Keratinocyte (primary cell): Measurements from ENCODE around the gene SZT2. TPM values are rescaled to one million over a fixed set of nuclear protein-coding genes. Genes with fewer than 3 reads are reported as not detected.

Source experiments
- DNase-seq: peaks from one replicate; pipeline ENCODE4 v3.0.0-alpha.2; 2011; ENCODE audit warnings: low read depth, missing footprints, low spot score
- FAIRE-seq: peaks from 2 replicates; lab custom pipeline; 2011; peaks lifted over from hg19 to GRCh38; lab: Jason Lieb, UNC
- H2AFZ ChIP-seq: 2 replicates; pipeline ENCODE4 v1.6.0; 2012; ENCODE audit warnings: low read length, control low read depth, inconsistent platforms; ENCODE audit not compliant: control insufficient read depth
- H3K27ac ChIP-seq: 2 replicates; pipeline ENCODE4 v1.5.1; 2011; ENCODE audit warnings: low read length; ENCODE audit not compliant: control insufficient read depth, insufficient read depth
- H3K27me3 ChIP-seq: 3 replicates; pipeline ENCODE4 v1.6.0; 2011; ENCODE audit warnings: low read length; ENCODE audit not compliant: control insufficient read depth, insufficient read depth; ENCODE audit errors: extremely low read depth
- H3K36me3 ChIP-seq, 2 experiments: 2 replicates in 1 of 2; 3 replicates in 1 of 2; pipeline ENCODE4 v1.5.1; 2011; ENCODE audit warnings: low read length in 2 of 2, mild to moderate bottlenecking in 1 of 2; ENCODE audit not compliant: control insufficient read depth in 2 of 2, insufficient read depth in 2 of 2; ENCODE audit errors: extremely low read depth in 1 of 2
- H3K4me1 ChIP-seq: 3 replicates; pipeline ENCODE4 v1.5.1; 2011; ENCODE audit warnings: low read length; ENCODE audit not compliant: control insufficient read depth, insufficient read depth; ENCODE audit errors: extremely low read depth
- H3K4me2 ChIP-seq: 3 replicates; pipeline ENCODE4 v1.6.0; 2011; ENCODE audit warnings: low read depth, low read length; ENCODE audit not compliant: control insufficient read depth, insufficient read depth; ENCODE audit errors: extremely low read depth
- H3K4me3 ChIP-seq, 3 experiments: fragments of 200-600 bp in 1 of 3; sonication (generic) in 1 of 3; 2 replicates in 2 of 3; 3 replicates in 1 of 3; pipeline ENCODE4 v1.5.1; 2011 to 2016; ENCODE audit warnings: low read length in 3 of 3, mild to moderate bottlenecking in 3 of 3, control low read depth in 2 of 3, inconsistent platforms in 1 of 3, low read depth in 1 of 3, mixed read lengths in 1 of 3, mixed run types in 1 of 3, moderate library complexity in 1 of 3; ENCODE audit not compliant: control insufficient read depth in 2 of 3, insufficient read depth in 2 of 3; ENCODE audit errors: extremely low read depth in 1 of 3
- H3K79me2 ChIP-seq: 2 replicates; pipeline ENCODE4 v1.6.0; 2012; ENCODE audit warnings: low read length; ENCODE audit not compliant: control insufficient read depth, insufficient read depth
- H3K9ac ChIP-seq: 3 replicates; pipeline ENCODE4 v1.6.0; 2011; ENCODE audit warnings: low read length; ENCODE audit not compliant: control insufficient read depth, insufficient read depth; ENCODE audit errors: extremely low read depth
- H3K9me1 ChIP-seq: 3 replicates; pipeline ENCODE4 v1.6.0; 2011; ENCODE audit warnings: low read length; ENCODE audit not compliant: control insufficient read depth, insufficient read depth; ENCODE audit errors: extremely low read depth
- H3K9me3 ChIP-seq: 2 replicates; pipeline ENCODE4 v1.5.1; 2012; ENCODE audit warnings: low read depth, low read length; ENCODE audit not compliant: control insufficient read depth
- H4K20me1 ChIP-seq: 3 replicates; pipeline ENCODE4 v1.6.0; 2011; ENCODE audit warnings: low read length; ENCODE audit not compliant: control insufficient read depth, insufficient read depth; ENCODE audit errors: extremely low read depth
- CTCF ChIP-seq, 3 experiments: IDR thresholded peaks in 1 of 3; conservative IDR thresholded peaks in 1 of 3; optimal IDR thresholded peaks in 1 of 3; 2 replicates in 2 of 3; 3 replicates in 1 of 3; pipeline versions ENCODE3 to v1.5.1; 2011; ENCODE audit warnings: low read length in 3 of 3, mild to moderate bottlenecking in 3 of 3, moderate library complexity in 2 of 3, control low read depth in 1 of 3, inconsistent platforms in 1 of 3; ENCODE audit not compliant: insufficient read depth in 2 of 3; ENCODE audit errors: extremely low read depth in 1 of 3
- EZH2 ChIP-seq: IDR thresholded peaks from one replicate; pipeline ENCODE4 v1.6.1; 2012; ENCODE audit warnings: inconsistent platforms, mild to moderate bottlenecking, low read length, moderate library complexity
- dilution Hi-C: fragments of 300-500 bp; cut with MboI; formaldehyde crosslinking; loops from one replicate; pipeline ENCODE4 v1.7.0; 2020; ENCODE audit warnings: low sequenced_read_pairs; ENCODE audit not compliant: extremely low pct_ligation_motif_present
- polyA plus RNA-seq, 5 experiments: library from polyadenylated mRNA; depleted of rRNA in 3 of 5; stranded (reverse) in 3 of 5; stranded (forward) in 1 of 5; unstranded in 1 of 5; fragments of >200 nt; gene quantifications; 1 replicate in 1 of 5; 2 replicates in 3 of 5; 3 replicates in 1 of 5; pipeline versions ENCODE4 v1.2.1 to v1.2.3, GENCODE V29; 2011 to 2012; ENCODE audit warnings: missing spikeins in 2 of 5, low read depth in 1 of 5, low replicate concordance in 1 of 5

SZT2 gene
- polyA plus RNA-seq, 1 donor (not counting 4 experiments of a cell fraction or from before 2014, with no cell fraction given) = 6.1 TPM

DNA sequence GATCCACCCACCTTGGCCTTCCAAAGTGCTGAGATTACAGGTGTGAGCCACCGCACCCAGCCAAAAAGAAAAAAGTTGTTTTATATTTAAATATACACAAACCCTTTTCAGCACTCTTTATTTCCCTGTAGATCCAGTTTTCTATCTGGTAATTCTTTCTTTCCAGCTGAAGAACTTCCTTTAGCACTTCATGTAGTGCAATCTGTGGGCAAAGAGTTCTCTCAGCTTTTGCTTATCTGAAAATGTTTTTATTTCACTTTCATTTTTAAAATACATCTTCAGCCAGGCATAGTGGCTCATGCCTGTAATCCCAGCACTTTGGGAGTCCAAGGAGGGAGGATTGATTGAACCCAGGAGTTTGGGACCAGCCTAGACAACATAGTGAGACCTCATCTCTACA is 92.5 kb downstream of the SZT2 start:
- H3K36me3 ChIP-seq = no peaks in the 10 kb centered on the region
- peaks cover 8% of the 10 kb centered on the region for H3K4me1 ChIP-seq
- H3K79me2 ChIP-seq = no peaks in the 10 kb centered on the region
- no peak overlapping the region for H3K27ac ChIP-seq
- no peaks in the 10 kb centered on the region for H3K9me3 ChIP-seq
- dilution Hi-C loops = no loop called here
- H3K4me2 ChIP-seq = no peak overlapping the region
- no peak overlapping the region for H3K9ac ChIP-seq
- no peak for TF ChIP-seq CTCF (optimal IDR thresholded peaks at IDR 0.05 in 1 of 3, IDR thresholded peaks at IDR 0.05 in 1 of 3, conservative IDR thresholded peaks at IDR 0.05 in 1 of 3; ENCODE audit: extremely low read depth in 1 of 3, insufficient read depth in 2 of 3, low read length in 3 of 3)
- no peak for TF ChIP-seq EZH2
- H4K20me1 ChIP-seq = no peaks in the 10 kb centered on the region
- no peaks in the 10 kb centered on the region for H3K9me1 ChIP-seq
- FAIRE-seq (no peak), DNase-seq (no peak)
- no peaks in the 10 kb centered on the region for H3K27me3 ChIP-seq
- H3K4me3 ChIP-seq = no peak overlapping the region
- H2AFZ ChIP-seq = peak overlapping the region; percentile 10

GRCh38 chr1:43484367-43484766 is 94.7 kb downstream of the SZT2 start:
- Histone ChIP-seq H3K79me2 (no peaks in the 10 kb centered on the region), H3K9ac (no peak overlapping the region), H3K9me3 (no peaks in the 10 kb centered on the region), H2AFZ (no peak overlapping the region), H4K20me1 (no peaks in the 10 kb centered on the region), H3K27me3 (no peaks in the 10 kb centered on the region), H3K9me1 (no peaks in the 10 kb centered on the region), H3K4me2 (no peak overlapping the region), H3K4me1 (no peaks in the 10 kb centered on the region), H3K27ac (no peak overlapping the region), H3K4me3 (no peak overlapping the region), H3K36me3 (no peaks in the 10 kb centered on the region)
- dilution Hi-C loops = no loop called here
- FAIRE-seq (no peak), DNase-seq (no peak)
- no peak for TF ChIP-seq CTCF (optimal IDR thresholded peaks at IDR 0.05 in 1 of 3, IDR thresholded peaks at IDR 0.05 in 1 of 3, conservative IDR thresholded peaks at IDR 0.05 in 1 of 3; ENCODE audit: extremely low read depth in 1 of 3, insufficient read depth in 2 of 3, low read length in 3 of 3)
- TF ChIP-seq EZH2 = no peak
